ENCODE measurements around the gene TMEM132D. TPM values are rescaled to one million over a fixed set of nuclear protein-coding genes. Genes with fewer than 3 reads are reported as not detected.

The TMEM132D gene
- total and polyA plus RNA-seq, 4 donors = 0.01 to 0.14 (median 0.08) TPM

DNA sequence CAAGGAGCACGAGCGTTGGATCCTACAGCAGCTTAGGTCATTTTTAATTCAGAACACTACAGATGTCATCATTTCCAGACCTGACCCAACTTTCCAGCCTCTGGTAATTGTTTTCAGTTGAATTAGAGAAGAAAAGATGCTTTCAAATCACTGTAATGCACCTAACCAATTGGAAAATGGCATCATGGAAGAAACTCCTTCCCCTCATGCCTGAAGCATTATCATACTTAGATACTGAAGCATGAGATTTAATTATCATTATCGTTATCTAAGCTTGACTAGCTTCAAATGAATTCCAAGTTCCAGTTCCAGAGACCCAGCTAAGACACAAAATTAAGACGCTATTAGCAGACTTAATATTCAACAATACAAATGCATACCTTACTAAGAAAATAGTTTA lies 299.3 kb downstream of the TMEM132D start:
- Histone ChIP-seq H3K9ac (ENCODE audit: low read depth in 1 of 2, low read length in 2 of 2) (no peak overlapping the region), H3K27me3 (ENCODE audit: control insufficient read depth in 4 of 4, insufficient read depth in 4 of 4, low read length in 3 of 4) (no peaks in the 10 kb centered on the region), H3K4me1 (ENCODE audit: control insufficient read depth in 4 of 4, insufficient read depth in 4 of 4, low read length in 3 of 4) (no peaks in the 10 kb centered on the region), H3K27ac (ENCODE audit: low read depth in 1 of 2, low read length in 2 of 2) (no peak overlapping the region), H3K36me3 (ENCODE audit: control insufficient read depth in 4 of 4, insufficient read depth in 3 of 4, low read depth in 1 of 4, low read length in 3 of 4) (no peaks in the 10 kb centered on the region), H3K4me3 (ENCODE audit: low read depth in 1 of 3, low read length in 3 of 3) (no peak overlapping the region), H3K9me3 (ENCODE audit: control insufficient read depth in 4 of 4, low read length in 3 of 4) (no peaks in the 10 kb centered on the region)
- TF ChIP-seq ZBTB33 (IDR thresholded peaks at IDR 0.05) (no peak), YY1 (IDR thresholded peaks at IDR 0.05) (no peak), RXRA (IDR thresholded peaks at IDR 0.05) (no peak), FOXA2 (IDR thresholded peaks at IDR 0.05) (no peak), SP1 (IDR thresholded peaks at IDR 0.05) (no peak), HNF4A (conservative IDR thresholded peaks at IDR 0.05) (no peak), RAD21 (IDR thresholded peaks at IDR 0.05) (no peak), EGR1 (IDR thresholded peaks at IDR 0.05; ENCODE audit: low read depth in 2 of 2) (no peak), NR2F2 (IDR thresholded peaks at IDR 0.05) (no peak), CTCF (IDR thresholded peaks at IDR 0.05; ENCODE audit: low read depth, low read length, missing input control) (no peak), HNF4G (IDR thresholded peaks at IDR 0.05) (no peak), TAF1 (conservative IDR thresholded peaks at IDR 0.05) (no peak), JUND (IDR thresholded peaks at IDR 0.05) (no peak), FOXA1 (IDR thresholded peaks at IDR 0.05) (no peak)
- TF ChIP-seq, protein P1, sequence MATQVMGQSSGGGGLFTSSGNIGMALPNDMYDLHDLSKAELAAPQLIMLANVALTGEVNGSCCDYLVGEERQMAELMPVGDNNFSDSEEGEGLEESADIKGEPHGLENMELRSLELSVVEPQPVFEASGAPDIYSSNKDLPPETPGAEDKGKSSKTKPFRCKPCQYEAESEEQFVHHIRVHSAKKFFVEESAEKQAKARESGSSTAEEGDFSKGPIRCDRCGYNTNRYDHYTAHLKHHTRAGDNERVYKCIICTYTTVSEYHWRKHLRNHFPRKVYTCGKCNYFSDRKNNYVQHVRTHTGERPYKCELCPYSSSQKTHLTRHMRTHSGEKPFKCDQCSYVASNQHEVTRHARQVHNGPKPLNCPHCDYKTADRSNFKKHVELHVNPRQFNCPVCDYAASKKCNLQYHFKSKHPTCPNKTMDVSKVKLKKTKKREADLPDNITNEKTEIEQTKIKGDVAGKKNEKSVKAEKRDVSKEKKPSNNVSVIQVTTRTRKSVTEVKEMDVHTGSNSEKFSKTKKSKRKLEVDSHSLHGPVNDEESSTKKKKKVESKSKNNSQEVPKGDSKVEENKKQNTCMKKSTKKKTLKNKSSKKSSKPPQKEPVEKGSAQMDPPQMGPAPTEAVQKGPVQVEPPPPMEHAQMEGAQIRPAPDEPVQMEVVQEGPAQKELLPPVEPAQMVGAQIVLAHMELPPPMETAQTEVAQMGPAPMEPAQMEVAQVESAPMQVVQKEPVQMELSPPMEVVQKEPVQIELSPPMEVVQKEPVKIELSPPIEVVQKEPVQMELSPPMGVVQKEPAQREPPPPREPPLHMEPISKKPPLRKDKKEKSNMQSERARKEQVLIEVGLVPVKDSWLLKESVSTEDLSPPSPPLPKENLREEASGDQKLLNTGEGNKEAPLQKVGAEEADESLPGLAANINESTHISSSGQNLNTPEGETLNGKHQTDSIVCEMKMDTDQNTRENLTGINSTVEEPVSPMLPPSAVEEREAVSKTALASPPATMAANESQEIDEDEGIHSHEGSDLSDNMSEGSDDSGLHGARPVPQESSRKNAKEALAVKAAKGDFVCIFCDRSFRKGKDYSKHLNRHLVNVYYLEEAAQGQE (IDR thresholded peaks at IDR 0.05) = no peak
- TF ChIP-seq, protein P2, sequence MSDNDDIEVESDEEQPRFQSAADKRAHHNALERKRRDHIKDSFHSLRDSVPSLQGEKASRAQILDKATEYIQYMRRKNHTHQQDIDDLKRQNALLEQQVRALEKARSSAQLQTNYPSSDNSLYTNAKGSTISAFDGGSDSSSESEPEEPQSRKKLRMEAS (IDR thresholded peaks at IDR 0.05) = no peak
- TF ChIP-seq, protein P3, sequence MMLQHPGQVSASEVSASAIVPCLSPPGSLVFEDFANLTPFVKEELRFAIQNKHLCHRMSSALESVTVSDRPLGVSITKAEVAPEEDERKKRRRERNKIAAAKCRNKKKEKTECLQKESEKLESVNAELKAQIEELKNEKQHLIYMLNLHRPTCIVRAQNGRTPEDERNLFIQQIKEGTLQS (IDR thresholded peaks at IDR 0.05) = no peak
- no peak for DNase-seq (ENCODE audit: low spot score)
- WGBS = 77% methylated on average over 4 of the region's 4 CpGs

DNA sequence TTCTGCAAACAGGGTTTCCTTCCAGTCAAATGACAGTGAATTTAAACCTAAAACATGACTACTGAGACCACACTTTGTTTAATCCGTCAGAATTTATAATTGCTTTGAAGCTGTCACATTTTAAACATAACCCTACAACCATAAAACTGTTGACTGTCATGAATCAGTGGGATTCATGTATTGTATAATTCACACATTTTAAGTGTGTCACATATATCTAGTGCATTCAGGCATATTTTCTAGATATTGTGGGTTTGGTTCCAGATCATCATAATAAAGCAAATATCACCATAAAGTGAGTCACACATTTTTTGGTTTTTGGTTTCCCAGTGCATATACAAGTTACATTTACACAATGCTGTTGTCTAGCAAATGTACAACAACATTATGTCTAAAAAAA lies 304.4 kb downstream of the TMEM132D start:
- Histone ChIP-seq H3K27ac (ENCODE audit: low read depth in 1 of 2, low read length in 2 of 2) (no peak overlapping the region), H3K27me3 (ENCODE audit: control insufficient read depth in 4 of 4, insufficient read depth in 4 of 4, low read length in 3 of 4) (peaks cover 0 to 4% (median 0%) of the 10 kb centered on the region in 4 donors), H3K36me3 (ENCODE audit: control insufficient read depth in 4 of 4, insufficient read depth in 3 of 4, low read depth in 1 of 4, low read length in 3 of 4) (no peaks in the 10 kb centered on the region), H3K4me3 (ENCODE audit: low read depth in 1 of 3, low read length in 3 of 3) (no peak overlapping the region), H3K9ac (ENCODE audit: low read depth in 1 of 2, low read length in 2 of 2) (no peak overlapping the region), H3K9me3 (ENCODE audit: control insufficient read depth in 4 of 4, low read length in 3 of 4) (no peaks in the 10 kb centered on the region), H3K4me1 (ENCODE audit: control insufficient read depth in 4 of 4, insufficient read depth in 4 of 4, low read length in 3 of 4) (no peaks in the 10 kb centered on the region)
- WGBS = 46% methylated on average over 1 of the region's 1 CpG
- no peak for DNase-seq (ENCODE audit: low spot score)
- TF ChIP-seq RAD21 (IDR thresholded peaks at IDR 0.05) = no peak
- TF ChIP-seq, protein P1 (IDR thresholded peaks at IDR 0.05) = no peak
- no peak for TF ChIP-seq HNF4A (conservative IDR thresholded peaks at IDR 0.05)
- TF ChIP-seq SP1 (IDR thresholded peaks at IDR 0.05) = no peak
- TF ChIP-seq HNF4G (IDR thresholded peaks at IDR 0.05) = no peak
- no peak for TF ChIP-seq RXRA (IDR thresholded peaks at IDR 0.05)
- TF ChIP-seq GABPA (IDR thresholded peaks at IDR 0.05 in 1 of 2, conservative IDR thresholded peaks at IDR 0.05 in 1 of 2) = no peak
- TF ChIP-seq EGR1 (IDR thresholded peaks at IDR 0.05; ENCODE audit: low read depth in 2 of 2) = no peak
- no peak for TF ChIP-seq TAF1 (conservative IDR thresholded peaks at IDR 0.05)
- TF ChIP-seq NR2F2 (IDR thresholded peaks at IDR 0.05) = no peak
- TF ChIP-seq JUND (IDR thresholded peaks at IDR 0.05) = no peak
- no peak for TF ChIP-seq YY1 (IDR thresholded peaks at IDR 0.05)
- TF ChIP-seq, protein P3 (IDR thresholded peaks at IDR 0.05) = no peak
- TF ChIP-seq, protein P2 (IDR thresholded peaks at IDR 0.05) = no peak
- no peak for TF ChIP-seq FOXA2 (IDR thresholded peaks at IDR 0.05)

Data from liver (tissue), 9 donors.